SKM-1 (cell line): ENCODE results near the gene RAI1.

Source experiments
- DNase-seq: peaks from one replicate; lab custom pipeline; 2025; ENCODE audit not compliant: unreplicated experiment; lab: John Stamatoyannopoulos, UW

The RAI1 gene

DNA sequence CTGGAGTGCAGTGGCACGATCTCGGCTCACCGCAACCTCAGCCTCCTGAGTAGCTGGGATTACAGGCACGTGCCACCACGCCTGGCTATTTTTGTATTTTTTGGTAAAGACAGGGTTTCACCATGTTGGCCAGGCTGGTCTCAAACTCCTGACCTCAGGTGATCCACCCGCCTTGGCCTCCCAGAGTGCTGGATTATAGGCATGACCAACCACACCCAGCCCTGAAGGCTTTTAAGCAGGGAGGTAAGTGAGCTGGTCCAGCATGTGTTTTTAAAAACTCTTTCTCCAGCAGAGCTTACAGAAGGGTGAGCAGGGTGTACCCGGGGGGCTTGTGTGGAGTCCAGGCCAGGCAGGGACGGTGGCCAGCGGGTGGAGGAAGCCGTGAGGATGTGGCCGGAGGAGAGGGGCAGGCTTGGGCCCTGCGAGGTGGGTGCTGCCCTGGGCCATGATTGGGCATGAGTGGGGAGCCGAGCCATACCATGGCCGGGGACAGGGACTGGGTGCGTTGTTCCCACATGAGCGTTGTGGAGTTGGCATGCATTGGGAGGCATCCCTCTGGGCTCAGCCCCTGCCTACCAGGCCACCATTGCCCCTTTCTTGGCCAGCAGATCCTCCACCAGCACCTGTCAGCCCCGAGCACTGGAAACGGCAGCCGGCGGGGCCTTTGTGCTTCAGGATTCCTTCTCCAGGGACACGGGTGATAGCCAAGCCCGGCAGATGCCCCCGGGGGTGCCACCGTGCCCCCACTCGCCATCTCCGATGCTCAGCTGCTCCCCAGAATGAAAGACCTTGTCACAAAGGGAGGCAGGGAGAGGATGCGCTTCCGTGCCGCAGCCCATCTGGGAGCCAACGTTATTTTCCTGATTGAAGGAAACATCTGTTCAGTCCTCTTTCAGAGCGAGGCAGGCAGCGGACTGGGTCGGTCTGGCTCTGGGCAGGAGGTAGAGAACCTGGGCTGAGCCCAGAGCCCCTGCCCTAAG lies 64.5 kb downstream of the RAI1 start:
- no peak for DNase-seq

DNA sequence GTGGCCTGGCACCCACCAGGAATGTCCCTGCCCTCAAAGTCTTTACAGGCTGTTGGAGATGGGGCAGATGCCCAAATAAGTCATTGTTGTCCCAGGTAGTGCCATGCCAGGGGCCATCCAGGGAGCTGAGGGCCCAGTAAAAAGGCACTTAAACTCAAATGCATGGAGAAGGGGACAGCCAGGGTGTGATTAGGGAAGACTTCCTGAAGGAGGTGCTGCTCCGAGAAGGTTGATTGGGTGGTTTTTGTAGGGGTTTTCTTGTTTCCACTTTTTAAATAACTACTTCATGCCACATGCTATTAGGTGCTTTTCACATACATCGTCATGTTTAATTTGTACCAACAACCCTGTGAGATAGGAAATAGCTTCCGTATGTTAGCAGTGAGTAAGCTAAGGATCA lies 66.9 kb downstream of the RAI1 start:
- no peak for DNase-seq

DNA sequence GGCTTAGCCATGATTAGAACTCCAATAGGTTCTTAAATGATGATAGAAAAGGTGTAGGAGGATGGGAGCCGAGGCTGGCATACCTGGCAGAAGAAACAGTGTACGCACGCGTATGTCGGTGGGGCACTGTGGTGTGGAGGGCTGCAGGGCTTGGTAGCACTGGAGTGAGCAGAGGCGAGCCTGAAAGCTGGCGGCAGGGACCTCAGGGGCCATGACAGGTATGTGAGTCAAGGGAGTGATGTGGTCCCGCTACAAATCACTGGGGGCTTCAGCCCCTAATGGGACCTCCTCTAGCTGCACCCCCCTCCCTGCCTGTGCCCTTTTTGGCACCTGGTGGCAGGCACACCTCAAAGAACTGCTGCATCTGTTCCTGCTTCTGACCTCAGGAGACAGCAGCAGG lies 67.3 kb downstream of the RAI1 start:
- no peak for DNase-seq

DNA sequence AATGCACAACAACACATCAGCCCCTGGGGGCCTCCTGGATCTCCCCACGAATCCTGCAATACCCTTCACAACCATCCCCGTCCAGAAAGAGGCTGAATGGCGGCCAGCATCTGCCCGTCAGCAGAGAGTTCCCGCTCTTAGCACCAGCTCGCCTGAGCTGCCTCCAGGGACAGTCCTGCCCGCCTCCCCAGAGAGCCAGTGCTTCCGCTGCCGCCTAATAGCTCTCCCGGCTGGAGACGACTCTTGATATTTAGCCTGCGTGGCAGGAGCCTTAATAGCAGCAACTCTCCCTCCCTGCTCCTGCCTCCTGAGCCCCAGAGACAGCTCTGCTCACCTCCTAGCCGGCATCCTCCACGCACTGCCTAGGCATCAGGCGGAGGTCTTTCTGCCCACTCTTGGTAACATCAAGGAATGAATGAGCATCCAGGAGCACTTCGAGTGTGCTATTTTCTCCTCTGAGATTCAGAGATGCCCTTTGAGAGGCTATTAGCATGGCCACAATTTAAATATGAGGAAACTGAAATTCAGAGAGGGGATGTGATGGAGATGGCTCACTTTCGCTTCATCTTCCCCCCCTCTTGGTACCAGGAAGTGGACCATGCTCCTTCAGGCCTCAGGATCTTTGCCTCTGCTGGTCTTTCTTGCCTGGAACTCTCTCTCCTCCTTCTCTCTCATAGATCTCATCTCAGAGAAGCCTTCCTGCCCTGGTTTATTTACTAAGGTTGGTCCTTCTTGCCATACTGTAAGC lies 67.9 kb downstream of the RAI1 start:
- no peak for DNase-seq

DNA sequence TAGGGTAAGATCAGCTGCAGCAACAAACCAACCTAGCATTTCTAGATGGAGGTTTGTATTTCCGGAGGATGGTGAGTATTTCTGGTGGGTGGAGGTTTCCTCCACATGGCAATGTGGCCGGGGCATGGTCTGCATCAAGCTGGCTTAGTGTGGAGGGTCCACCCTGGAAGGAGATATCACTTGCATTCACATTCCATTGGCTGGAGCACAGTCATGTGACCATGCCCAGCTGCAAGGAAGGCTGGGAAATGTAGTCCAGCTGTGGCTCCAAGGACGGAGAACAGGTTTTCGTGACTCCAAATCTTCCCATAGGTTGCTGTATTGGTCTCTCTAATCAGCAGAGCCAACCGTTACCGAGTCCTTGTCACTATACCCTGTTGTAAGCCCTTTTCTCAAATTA lies 68.7 kb downstream of the RAI1 start:
- no peak for DNase-seq

DNA sequence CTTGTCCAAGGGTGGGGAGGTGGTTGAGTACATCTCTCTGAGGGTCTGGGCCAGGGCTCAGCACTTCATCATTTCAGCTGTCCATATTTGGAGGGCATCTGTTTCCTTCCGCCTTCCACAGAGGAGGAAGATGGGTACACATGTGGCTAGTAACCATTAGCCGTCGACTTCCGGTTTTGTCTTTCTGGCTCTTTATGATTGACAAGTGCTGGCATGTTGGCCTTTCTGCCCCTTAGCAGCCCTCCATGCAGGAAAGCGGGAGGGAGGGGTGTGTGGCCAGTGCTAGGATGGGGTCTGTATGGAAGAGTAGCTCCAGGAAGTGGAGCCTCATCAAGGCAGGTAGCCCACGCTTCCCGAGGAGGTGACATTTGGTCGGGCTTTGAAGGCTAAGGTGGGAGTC lies 69.6 kb downstream of the RAI1 start:
- DNase-seq: peak; percentile 73

DNA sequence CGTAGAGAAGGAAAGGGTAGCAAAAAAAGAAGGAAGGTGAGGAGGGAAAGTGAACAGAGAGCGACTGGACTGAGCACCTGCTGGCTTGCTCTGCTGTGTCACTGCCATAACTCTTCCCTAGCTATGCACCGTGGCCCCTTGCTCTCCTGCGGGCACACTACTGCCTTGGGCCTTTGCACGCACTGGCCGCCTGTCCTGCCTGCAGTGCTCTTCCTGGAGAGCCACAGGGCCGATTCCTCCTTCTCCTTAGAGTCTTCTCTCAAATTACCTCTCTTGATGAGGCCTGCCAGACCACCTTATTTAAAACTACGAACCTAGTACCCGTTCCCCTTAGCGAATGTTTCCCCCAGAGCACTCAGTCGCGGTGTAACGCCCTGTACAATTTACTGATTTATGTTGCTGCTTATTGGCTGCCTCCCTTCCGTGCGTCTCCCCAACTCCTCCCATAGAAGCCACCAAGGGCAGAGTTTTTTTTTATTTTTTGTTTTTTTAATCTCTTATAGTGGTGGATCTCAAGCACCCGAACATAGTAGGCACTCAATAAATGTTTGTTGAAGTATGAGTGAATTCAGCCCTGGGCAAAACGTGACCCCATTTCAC lies 70.3 kb downstream of the RAI1 start:
- DNase-seq: no peak

DNA sequence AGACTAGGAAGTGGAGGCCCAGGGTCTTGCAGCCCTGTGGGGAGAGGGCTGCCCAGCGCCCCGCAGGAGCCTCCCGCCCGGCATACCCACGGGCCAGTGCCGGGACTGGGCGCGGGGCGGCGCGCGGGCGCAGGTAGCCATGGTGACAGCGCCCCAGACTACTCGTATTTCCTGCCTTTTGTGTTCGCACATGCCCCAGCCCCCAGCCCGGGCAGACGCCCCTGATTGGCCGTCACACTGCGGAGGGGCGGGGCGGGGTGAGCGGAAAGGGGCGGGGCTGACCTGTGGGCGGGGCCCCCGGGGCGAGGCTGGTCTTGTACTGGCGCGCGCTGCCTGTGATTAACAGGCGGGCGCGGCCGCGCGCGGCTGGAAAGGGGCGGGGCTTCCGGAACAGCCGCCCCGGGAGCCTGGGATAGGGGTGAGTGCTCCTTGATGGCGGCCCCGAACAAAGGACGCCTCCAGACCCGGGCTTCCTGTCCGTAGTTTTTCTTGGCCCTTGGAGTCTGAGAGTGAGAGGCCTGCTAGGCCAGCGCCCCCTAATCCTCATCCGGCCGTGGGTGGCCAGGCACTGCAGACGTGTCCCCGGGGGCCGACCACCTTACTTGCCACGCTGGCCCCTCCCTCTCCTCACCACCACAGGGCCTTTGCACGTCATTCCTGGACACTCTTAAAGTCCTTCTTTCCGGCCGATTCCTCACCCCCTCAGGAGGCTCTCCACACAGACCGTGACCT lies 71.0 kb downstream of the RAI1 start:
- peak; percentile 91 for DNase-seq

DNA sequence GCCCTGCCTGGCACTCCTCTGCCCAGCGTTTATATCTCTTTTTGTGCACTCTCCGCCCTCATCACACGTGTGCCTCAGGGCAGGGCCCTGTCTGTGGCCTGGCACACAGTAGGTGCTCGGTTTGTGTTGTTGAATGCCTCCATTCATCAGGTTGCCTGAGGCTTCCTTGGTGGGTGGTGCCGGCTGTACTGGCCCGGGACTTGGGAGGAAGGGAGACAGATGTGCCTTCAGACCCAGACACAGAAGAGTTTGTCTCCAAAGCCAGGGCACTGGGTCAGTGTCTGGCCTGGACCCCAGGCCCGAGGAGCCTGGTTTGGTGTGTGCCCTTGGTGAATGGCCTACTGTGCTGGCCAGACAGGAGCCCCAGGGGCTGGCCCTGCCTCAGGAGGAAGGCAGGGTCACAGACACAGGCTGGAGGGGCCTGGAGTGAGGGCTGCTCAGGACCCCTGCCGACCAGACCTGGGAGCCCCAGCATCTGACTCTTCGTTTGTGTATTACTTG lies 71.6 kb downstream of the RAI1 start:
- no peak for DNase-seq

DNA sequence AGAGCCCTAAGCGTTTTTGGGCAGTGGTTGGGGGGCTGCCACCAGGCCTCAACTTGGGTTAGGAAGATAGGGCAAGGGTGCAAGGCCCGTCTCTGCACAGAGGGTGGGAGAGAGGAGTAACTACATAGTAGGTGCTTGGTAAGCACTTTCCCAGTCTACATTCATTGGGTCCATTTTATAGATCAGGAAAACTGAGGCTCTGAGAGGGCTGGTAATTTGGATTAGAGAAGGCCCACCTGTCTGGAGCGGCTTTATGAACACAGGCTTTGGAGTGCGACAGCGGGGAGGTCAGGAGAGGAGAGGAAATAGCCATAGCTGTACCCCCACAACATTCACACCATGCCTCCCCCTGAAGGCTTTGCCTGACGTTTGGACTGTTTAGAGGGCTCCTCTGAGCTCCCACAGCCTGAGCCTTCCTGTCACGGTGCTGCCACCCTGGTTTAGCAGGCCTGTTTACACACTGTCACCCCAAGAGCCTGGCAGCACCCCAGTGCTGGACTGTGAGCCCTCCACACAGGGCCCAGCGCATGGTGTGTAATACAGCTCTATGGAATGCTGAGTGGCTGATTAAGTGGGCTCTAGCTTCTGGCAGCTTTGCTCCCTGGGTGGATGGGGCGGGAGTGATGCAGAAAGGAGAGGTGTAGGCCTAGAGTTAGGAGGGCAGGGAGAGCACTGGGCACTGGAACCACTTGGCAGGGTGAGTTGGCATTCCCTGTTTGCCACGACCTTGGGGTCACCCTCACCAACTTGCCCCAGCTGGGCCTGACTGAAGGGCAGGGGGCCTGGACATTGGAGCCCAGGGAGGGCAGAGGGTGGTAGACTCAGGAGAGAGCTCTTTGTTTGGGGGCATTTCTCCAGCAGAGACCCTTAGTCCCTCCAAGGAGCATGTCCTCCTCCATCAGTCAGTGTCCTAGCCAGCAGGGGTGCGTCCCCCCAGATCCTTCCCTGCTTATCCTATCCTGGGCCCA lies 73.7 kb downstream of the RAI1 start:
- DNase-seq: no peak

DNA sequence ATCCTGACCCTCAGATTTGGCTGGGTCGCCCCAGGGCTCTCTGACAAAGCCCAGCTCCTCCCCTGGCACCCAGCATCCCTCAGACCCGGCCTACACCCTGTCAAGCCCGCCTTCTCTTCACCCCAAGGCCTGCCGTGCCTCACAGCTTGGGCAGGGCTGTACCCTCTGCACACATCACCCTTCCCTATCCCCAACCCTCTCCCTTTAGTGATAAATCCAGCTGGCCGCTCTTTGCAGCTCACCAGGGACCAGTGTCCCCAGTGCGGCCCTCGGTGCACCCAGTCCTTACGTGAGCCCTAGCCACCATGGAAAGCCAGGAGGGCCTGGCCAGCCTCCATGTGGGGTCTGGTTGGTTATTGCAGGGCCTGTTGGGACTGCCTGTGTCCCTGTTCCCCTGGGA lies 74.5 kb downstream of the RAI1 start:
- DNase-seq: no peak

DNA sequence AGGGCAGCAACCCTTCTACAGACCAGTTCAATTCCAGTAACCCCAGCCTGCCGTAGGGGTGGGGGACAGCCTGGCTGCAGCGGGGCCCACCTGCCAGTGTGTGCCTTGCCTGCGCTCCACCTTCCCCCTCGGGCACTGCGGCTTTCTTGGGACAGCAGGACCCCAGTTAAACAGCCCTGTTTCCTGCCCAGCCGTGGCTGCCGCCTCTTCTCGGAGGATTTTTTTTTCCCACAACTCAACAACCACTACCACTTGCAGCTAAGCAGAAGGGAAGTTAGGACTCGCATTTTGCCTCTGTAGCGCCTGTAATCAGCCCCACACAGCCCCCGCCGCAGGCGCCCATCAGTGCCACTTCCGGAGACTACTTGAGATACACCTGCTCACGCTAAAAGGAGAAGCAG lies 76.1 kb downstream of the RAI1 start:
- no peak for DNase-seq

DNA sequence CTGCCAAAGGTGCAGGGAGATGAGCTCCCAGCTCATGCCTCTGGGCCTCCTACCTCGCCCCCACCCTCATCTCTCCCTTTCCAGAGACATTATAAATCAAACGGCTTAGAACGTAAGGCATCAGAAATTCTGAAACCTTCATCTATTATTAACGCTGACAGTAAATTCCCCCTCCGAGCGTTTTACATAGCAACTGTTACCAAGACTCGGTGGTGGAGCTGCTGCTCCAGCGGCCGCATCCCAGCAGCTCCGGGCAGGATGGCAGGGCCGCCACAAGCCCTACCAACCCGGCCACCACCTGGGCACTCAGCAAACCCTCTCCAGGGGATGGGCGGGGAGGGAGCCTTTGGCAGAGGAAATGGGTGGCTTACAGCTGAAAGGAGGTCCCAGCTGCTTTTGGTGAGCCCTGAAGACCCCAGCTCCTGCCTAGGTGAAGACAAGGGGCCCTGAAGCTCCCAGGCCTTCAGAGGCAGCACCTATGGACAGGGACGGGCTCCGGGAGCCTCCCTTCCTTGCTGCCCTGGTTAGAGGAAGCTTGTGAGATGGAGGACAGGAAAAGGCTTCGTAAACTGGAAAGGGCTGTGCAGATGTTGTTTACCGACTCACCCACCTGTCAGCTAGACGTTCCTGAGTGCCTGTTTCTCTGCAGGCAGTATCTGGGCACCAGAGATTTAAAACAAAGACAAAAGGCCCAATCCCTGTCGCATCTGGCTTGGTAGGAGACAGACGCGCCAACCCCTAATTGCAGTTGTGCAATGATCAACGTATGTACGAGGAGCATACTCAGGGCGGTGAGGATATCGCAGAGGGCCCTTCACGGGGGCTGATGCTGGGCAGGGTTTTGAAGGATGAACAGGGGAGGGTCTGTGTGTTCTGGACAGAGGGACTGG lies 76.9 kb downstream of the RAI1 start:
- no peak for DNase-seq

DNA sequence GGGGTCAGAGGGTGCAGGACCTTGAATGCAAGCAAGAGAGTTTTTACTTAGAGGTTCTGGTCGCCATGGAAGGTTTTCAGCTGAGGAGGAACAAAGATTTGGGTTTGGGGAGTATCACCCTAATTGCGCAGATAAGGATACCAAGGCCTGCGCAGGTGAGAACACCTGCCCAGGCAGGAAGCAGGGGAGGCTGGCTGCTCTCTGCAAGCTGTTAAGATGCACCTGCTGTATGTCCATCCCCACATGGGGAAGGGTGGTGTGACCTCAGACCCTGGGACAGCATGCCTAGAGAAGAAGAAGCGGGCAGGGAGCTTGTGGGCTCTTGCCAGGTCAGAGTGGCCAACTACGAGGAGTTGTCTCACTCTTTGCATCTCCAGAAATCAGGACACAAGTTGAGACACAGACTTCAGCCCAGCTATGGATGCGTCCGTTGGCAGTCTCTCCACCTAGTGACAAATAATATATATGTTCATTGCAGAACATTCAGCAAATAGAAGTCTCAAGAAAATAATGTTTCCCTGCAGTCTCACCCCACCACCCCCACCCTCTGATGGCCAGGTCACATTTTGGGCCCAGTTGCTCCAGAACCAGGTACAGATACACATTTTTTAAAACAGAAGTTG lies 77.8 kb downstream of the RAI1 start:
- DNase-seq: no peak

DNA sequence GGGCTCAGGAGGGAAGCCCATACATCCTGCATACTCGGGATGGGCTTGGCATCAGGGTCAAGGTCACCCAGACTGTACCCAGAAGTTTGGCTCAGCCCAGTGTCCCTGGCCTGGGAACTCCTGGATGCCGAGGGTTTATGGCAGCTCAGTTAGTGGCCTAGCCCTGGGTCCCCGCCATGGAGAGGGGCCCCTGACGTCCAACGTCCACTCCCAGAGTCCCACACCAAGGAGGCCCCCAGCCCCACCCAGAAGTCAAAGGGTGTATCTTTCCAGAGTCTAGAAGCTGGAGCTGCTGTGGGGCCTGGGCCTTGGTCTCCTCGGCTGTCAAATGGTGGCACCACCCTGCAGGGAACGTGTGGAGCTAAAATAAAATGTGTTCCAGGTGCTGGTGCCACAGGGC lies 79.1 kb downstream of the RAI1 start:
- no peak for DNase-seq

DNA sequence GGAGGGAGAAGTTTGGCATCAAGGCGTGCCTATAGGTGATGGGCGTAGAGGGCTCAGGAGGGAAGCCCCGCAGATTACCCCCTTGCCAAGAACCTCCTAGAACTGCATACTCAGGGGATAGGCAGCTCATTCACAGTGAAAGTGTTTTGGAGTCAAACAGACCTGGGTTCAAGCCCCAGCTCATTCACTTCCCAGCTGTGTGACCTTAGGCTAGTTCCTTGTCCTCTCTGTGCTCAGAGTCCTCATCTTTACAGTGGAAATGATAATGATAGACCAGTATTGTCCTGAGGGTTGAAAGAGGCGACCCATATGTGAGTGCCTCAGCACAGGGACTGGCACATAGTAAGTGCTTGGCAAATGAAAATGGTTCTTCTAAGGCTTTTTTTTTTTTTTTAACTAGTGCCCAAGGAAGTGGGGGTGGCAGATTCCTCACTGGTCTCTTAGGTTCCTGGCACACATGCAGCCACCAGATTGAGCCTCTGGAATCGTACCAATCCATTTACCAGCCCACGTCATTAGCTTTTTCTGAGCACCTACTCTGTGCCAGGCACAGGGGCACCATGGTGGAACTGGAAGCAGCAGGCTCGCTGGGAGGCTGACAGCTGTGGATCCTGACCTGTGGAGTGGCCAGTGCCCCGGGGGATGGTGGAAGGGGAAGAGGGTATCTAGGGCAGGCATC lies 79.8 kb downstream of the RAI1 start:
- no peak for DNase-seq

DNA sequence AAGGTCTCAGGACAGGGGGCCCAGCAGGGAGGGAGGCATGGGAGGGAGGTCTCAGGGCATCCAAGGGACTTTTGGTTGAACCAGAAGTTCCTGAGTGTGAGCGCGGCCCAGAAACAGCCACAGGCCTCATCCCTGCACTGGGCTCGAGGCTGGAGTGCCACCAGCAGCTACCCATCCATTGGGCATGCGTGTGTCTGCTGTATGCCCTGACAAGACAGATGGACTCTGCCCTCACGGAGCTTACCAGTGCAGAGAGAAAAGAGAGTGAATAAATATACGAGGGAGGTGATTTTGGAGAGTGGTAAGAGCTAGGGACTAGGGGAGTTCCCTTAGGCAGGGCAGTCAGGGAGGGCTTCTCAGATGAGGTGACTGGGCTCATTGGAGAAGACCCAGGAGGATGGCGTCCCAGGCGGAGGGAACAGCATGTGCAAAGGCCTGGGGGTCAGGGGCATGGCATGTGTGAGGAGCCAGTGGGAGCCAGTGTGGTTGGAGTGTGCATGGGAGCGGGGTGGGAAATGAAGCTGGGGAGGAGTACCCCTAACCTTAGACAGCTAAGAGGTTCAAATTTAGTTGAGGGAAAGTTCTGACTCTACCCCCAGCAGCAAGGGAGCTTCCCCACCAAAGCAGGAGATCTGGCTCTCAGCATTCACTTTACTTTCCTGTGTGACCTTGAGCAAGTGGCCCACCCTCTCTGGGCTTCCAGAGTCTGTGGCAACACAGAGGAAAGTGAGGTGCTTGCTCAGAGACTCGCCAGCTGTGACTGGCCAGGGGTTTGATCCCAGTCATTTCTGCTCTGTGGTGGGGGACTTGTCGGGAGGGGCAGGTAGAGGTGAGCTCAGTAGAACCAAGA lies 80.9 kb downstream of the RAI1 start:
- DNase-seq: no peak
